OCI-LY3 (cell line): Measurements from ENCODE around the gene VWA1.

Source experiments
- CTCF ChIP-seq: fragments of 200-600, 300-600 bp; sonication (generic); IDR thresholded peaks from 2 replicates; pipeline ENCODE4 v1.5.1; 2014; ENCODE audit warnings: antibody characterized with exemption, low read length, low read depth
- EZH2phosphoT487 ChIP-seq: fragments of 200-600 bp; shearing (Covaris generic); IDR thresholded peaks from 2 replicates; pipeline ENCODE4 v1.6.1; 2018; ENCODE audit warnings: antibody characterized with exemption, mixed run types, low read depth

GRCh38 chr1:1482856-1483255, 47.4 kb downstream of the VWA1 start:
- TF ChIP-seq CTCF (no peak), EZH2phosphoT487 (no peak)
